Osteoblast (primary cell): ENCODE results near the gene UFC1. TPM values are rescaled to one million over a fixed set of nuclear protein-coding genes. Genes with fewer than 3 reads are reported as not detected.

Experiments used
- DNase-seq: peaks from one replicate; pipeline ENCODE4 v3.0.0; 2011; ENCODE audit warnings: low spot score, mixed read lengths; ENCODE audit not compliant: insufficient read length; ENCODE audit errors: missing footprints
- H2AFZ ChIP-seq: 2 replicates; pipeline ENCODE4 v1.6.0; 2011; ENCODE audit warnings: mild to moderate bottlenecking, low read length
- H3K27ac ChIP-seq: 2 replicates; pipeline ENCODE4 v1.5.1; 2011; ENCODE audit warnings: mild to moderate bottlenecking, low read depth, low read length, moderate library complexity
- H3K27me3 ChIP-seq: 2 replicates; pipeline ENCODE4 v1.6.0; 2012; ENCODE audit warnings: mild to moderate bottlenecking, control low read depth, inconsistent platforms, low read length, moderate library complexity; ENCODE audit not compliant: insufficient read depth
- H3K36me3 ChIP-seq: 2 replicates; pipeline ENCODE4 v1.5.1; 2011; ENCODE audit warnings: mild to moderate bottlenecking, low read length, control low read depth, moderate library complexity; ENCODE audit not compliant: insufficient read depth
- H3K4me1 ChIP-seq: 2 replicates; pipeline ENCODE4 v1.5.1; 2011; ENCODE audit warnings: mild to moderate bottlenecking, low read length, control low read depth, moderate library complexity; ENCODE audit not compliant: insufficient read depth
- H3K4me2 ChIP-seq: 2 replicates; pipeline ENCODE4 v1.6.0; 2011; ENCODE audit warnings: mild to moderate bottlenecking, low read length; ENCODE audit not compliant: insufficient read depth
- H3K4me3 ChIP-seq: fragments of 200-600 bp; sonication (generic); 3 replicates; pipeline ENCODE4 v1.5.1; 2012; ENCODE audit warnings: mild to moderate bottlenecking, low read length, inconsistent platforms; ENCODE audit not compliant: insufficient read depth
- H3K79me2 ChIP-seq: 2 replicates; pipeline ENCODE4 v1.6.0; 2012; ENCODE audit warnings: mild to moderate bottlenecking, low read length, control low read depth, inconsistent platforms; ENCODE audit not compliant: insufficient read depth
- H3K9me3 ChIP-seq: 2 replicates; pipeline ENCODE4 v1.5.1; 2011; ENCODE audit warnings: low read depth, low read length, control low read depth
- H4K20me1 ChIP-seq: 2 replicates; pipeline ENCODE4 v1.6.0; 2012; ENCODE audit warnings: mild to moderate bottlenecking, low read length, control low read depth; ENCODE audit not compliant: insufficient read depth
- total RNA-seq: library from RNA; depleted of rRNA; stranded (reverse); fragments of >200 nt; gene quantifications from 2 replicates; pipeline ENCODE4 v1.2.3, GENCODE V29; 2012
- TF ChIP-seq, protein P1 (sequence below): IDR thresholded peaks from 2 replicates; pipeline ENCODE4 v1.5.1; 2011; ENCODE audit warnings: mild to moderate bottlenecking, low read depth, low read length, moderate library complexity; ENCODE audit errors: extremely low read depth

Gene UFC1
- total RNA-seq, 1 donor = 95.2 TPM

DNA sequence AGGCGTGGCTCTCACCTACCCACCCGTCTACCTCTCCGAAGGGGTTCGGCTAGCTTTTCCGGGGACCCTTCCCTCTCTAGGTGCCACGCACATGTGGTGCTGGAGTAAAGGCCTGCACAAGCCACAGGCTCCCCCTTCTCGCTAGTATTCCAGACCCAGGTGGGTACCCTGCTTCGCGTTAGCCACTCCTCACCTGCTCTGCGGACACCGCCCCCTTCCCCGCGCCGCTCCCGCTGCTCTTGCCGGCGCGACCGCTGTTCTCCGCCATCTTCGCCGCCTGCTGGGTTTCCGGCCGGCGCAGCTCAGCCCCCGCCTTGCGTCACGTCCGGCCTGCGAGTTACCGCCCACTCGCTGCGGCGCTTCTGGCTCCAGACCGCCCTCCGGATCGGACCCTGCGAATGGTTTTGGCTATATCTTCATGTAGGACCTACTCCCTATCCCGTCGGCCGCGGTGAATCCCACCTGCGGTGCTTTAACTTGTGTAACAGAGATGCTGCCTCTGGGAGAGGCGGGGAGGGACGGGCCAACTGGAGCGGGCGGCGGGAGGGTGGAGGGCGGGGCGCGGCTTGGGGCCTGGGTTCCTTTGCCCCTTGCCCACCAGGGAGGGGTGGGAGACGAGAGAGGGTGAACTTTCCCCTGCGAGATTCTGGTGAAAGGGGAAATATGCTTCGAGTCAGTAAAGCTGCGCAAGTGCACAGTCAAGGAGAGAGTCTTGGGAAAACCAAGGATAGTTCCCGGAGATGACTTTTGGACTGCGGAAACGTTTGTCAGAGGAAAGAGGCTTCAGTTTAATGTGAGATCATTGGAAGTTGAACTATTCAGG is 35.8 kb upstream of the UFC1 start, which contains the start of the genes NIT1 and PFDN2:
Gene NIT1, plus strand, starts transcription at position 347 of the 823 bp plus-strand sequence. Its CDS starts 72 bp downstream, at position 419.
Gene PFDN2, minus strand, starts transcription at position 279 of the 823 bp plus-strand sequence. Its CDS starts 11 bp downstream, at position 268.
- Histone ChIP-seq H2AFZ (peak within 1 kb of the TSS; percentile 90), H3K36me3 (peaks cover 32% of the 10 kb centered on the region), H3K4me1 (peaks cover 48% of the 10 kb centered on the region), H3K27ac (peak within 1 kb of the TSS; percentile 98), H3K4me3 (peak within 1 kb of the TSS; percentile 97), H3K79me2 (peaks cover 68% of the 10 kb centered on the region), H3K4me2 (peak within 1 kb of the TSS; percentile 95), H4K20me1 (peaks cover 36% of the 10 kb centered on the region), H3K27me3 (no peaks in the 10 kb centered on the region), H3K9me3 (no peaks in the 10 kb centered on the region)
- TF ChIP-seq, protein P1, sequence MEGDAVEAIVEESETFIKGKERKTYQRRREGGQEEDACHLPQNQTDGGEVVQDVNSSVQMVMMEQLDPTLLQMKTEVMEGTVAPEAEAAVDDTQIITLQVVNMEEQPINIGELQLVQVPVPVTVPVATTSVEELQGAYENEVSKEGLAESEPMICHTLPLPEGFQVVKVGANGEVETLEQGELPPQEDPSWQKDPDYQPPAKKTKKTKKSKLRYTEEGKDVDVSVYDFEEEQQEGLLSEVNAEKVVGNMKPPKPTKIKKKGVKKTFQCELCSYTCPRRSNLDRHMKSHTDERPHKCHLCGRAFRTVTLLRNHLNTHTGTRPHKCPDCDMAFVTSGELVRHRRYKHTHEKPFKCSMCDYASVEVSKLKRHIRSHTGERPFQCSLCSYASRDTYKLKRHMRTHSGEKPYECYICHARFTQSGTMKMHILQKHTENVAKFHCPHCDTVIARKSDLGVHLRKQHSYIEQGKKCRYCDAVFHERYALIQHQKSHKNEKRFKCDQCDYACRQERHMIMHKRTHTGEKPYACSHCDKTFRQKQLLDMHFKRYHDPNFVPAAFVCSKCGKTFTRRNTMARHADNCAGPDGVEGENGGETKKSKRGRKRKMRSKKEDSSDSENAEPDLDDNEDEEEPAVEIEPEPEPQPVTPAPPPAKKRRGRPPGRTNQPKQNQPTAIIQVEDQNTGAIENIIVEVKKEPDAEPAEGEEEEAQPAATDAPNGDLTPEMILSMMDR = no peak
- DNase-seq = peak; percentile 96

DNA sequence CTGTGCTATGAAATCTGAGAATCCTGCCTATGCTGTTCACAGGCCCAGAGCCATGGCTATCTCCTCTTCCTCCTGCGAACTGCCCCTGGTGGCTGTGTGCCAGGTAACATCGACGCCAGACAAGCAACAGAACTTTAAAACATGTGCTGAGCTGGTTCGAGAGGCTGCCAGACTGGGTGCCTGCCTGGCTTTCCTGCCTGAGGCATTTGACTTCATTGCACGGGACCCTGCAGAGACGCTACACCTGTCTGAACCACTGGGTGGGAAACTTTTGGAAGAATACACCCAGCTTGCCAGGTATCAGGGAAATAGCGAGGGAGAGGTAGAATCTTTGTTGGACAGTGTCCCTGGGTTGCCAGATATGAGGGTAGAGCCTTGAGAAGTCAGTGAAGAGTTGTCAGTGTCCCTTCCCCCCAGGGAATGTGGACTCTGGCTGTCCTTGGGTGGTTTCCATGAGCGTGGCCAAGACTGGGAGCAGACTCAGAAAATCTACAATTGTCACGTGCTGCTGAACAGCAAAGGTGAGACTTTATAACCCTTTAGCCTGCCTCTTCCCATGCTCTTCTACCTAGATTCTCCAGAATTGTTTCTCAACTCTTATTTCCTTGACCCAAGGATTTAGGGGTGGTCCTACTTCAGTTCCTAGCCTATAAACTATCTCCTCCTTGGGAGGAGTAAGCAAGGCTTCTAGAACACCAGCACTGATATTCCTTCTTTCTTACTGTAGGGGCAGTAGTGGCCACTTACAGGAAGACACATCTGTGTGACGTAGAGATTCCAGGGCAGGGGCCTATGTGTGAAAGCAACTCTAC is 34.5 kb upstream of the UFC1 start:
- Histone ChIP-seq H3K36me3 (peaks cover 44% of the 10 kb centered on the region), H3K27ac (peak overlapping the region; percentile 98), H3K4me2 (peak overlapping the region; percentile 95), H3K27me3 (no peaks in the 10 kb centered on the region), H2AFZ (no peak overlapping the region), H3K79me2 (peaks cover 62% of the 10 kb centered on the region), H3K4me1 (peaks cover 43% of the 10 kb centered on the region), H4K20me1 (peaks cover 26% of the 10 kb centered on the region), H3K9me3 (no peaks in the 10 kb centered on the region), H3K4me3 (peak overlapping the region; percentile 97)
- TF ChIP-seq, protein P1 = peak; percentile 52
- DNase-seq = peak; percentile 95

DNA sequence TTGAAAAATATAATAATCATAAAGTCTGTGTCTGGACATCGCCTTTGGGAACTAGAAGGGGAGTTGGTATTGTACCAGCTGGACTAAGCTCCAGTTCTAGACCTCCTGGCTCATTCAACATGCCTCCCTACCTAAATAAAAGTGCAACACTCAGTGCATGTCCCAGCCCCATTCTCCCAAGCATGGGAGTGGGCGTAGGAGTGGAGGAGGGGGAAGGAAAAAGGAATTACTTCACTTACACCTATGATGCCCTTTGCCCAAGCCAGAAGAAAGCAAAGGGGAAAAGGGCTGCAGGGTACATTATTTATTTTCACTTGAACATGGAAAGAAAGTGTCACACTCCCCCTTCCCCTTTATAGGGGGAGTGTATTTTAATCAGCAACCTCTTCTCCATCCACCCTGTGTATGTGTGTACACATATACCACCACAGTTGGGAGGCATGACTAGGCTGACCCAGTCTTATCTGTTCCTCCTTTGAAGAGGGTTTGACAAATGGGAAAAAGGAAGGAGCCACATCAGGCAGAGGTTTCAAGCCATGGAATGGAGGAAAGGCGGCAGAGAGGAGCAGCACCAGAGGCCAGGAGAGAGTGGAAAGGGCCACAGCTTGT is 32.6 kb upstream of the UFC1 start:
- Histone ChIP-seq H4K20me1 (peaks cover 19% of the 10 kb centered on the region), H3K27ac (no peak overlapping the region), H2AFZ (no peak overlapping the region), H3K27me3 (no peaks in the 10 kb centered on the region), H3K4me1 (peaks cover 26% of the 10 kb centered on the region), H3K36me3 (peaks cover 57% of the 10 kb centered on the region), H3K9me3 (no peaks in the 10 kb centered on the region), H3K4me2 (no peak overlapping the region), H3K4me3 (no peak overlapping the region), H3K79me2 (peaks cover 61% of the 10 kb centered on the region)
- TF ChIP-seq, protein P1 = no peak
- DNase-seq = peak; percentile 66
